Retinal pigment epithelial cell (primary cell): ENCODE measurements around the gene NRAS.

Experiments
- DNase-seq: peaks from one replicate; pipeline ENCODE4 v3.0.0-alpha.2; 2010; ENCODE audit warnings: low read depth
- H3K4me3 ChIP-seq: 2 replicates; pipeline ENCODE4 v1.5.1; 2011; ENCODE audit warnings: mild to moderate bottlenecking, low read length, control low read depth, moderate library complexity
- CTCF ChIP-seq: conservative IDR thresholded peaks from 2 replicates; pipeline ENCODE4 v1.5.1; 2011; ENCODE audit warnings: low read depth, low read length, control low read depth, inconsistent platforms

The NRAS gene

DNA sequence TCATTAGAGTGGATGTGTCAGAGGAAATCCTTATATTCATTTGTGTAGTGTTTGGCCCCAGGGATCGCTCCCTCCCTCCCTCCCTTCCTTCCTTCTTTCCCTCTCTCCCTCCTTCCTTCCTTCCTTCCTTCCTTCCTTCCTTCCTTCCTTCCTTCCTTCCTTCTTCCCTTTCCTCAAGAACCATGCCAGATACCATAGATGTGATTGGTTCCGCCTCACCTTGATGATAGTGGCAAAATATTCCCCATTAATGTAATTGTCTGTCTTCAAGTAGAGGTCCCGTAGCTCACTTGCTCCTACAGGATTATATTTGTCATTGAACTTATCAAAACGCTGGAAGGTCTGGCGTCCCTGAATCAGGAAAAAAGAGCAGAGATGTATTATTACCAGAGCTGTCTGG lies 38.9 kb downstream of the NRAS start:
- no peak overlapping the region for H3K4me3 ChIP-seq
- no peak for DNase-seq
- TF ChIP-seq CTCF = no peak

GRCh38 chr1:114676115-114676514 lies 40.5 kb downstream of the NRAS start:
- no peak overlapping the region for H3K4me3 ChIP-seq
- no peak for DNase-seq
- TF ChIP-seq CTCF = no peak

DNA sequence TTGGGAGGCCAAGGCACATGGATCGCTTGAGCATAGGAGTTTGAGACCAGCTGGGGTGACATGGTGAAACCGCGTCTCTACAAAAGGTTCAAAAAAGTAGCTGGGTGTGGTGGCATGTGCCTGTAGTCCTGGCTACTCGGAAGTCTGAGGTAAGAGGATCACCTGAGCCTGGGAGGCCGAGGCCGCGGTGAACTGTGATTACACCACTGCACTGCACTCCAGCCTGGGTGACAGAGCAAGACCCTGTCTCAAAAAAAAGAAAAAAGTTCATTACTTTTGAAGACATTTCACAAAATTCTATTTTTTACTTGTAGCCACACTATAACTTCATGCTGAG lies 44.7 kb downstream of the NRAS start:
- H3K4me3 ChIP-seq = no peak overlapping the region
- TF ChIP-seq CTCF = no peak
- no peak for DNase-seq

GRCh38 chr1:114671011-114671938 lies 45.3 kb downstream of the NRAS start:
- DNase-seq = no peak

DNA sequence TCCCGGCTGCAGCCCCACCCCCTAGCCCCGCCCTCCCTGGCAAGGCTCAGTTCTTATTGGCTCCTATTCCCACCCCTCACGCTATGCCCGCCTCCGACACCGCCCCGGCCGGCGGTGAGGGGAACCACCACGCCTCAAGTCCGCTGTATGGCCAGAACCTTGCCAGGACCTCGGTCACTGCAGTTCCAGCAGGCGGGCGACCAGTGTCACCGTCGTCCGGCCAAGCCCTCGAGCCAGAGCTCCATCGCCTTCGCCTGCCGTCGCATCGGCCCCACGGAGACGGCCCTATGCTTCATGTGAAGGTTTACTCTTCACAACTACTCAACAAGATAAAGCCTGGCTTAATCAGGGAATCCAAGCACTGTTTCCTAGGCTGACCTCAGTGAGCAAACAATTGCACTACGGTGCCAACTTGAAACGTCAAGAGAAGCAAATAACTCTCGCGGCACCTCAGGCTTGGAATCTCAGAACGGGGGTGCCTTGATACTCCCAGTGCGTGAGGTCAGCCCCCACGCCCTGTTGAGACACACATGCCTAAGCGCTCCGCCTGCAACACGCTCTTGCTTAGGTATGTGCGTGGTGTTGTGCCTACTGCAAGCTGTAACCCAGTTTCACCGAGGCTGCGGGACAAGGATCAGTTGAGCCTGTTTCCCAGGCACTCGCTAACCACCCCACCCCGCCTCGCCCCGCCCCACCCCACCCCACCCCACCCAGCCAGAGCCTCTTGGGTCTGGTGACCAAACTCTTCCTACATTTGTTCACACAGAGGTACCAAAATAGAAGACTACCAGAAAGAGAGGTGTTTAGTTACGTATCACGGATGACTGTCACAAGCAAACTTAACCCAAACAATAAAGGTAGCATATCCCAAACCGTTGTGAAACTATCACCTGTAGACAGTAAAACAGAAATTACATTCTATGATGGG lies 46.2 kb downstream of the NRAS start:
- peak overlapping the region; percentile 64 for H3K4me3 ChIP-seq
- peak; percentile 42 for DNase-seq
- TF ChIP-seq CTCF = no peak

More at GRCh38 chr1:114671011-114671938, 45.3 kb downstream of the NRAS start:
- TF ChIP-seq CTCF = peak; percentile 41
- H3K4me3 ChIP-seq = no peak overlapping the region

- no peak for DNase-seq
- peak within 1 kb of the TSS; percentile 64 for H3K4me3 ChIP-seq
- TF ChIP-seq CTCF = peak; percentile 5
These were observed 46.9 kb downstream of the NRAS start, which contains the start of gene DENND2C for GRCh38 chr1:114669562-114670082. Gene DENND2C, minus strand, starts transcription at chr1:114670049. Its CDS starts 44,065 bp downstream, at chr1:114625984.
